GM12878 (cell line): ENCODE measurements around the gene C11orf97. TPM values are rescaled to one million over a fixed set of nuclear protein-coding genes. Genes with fewer than 3 reads are reported as not detected.

Experiments
- ATAC-seq: fragments of 200-7000 bp; cut with Tn5 transposase; 3 replicates; pipeline ENCODE4 v1.9.1; 2020; ENCODE audit warnings: mild to moderate bottlenecking, moderate library complexity
- BruUV-seq: library from RNA; stranded (reverse); fragments of 400-500 nt; replicated peaks from 2 replicates; lab custom pipeline; 2021; lab: Mats Ljungman, UMichigan
- CTCF ChIA-PET: fragments of 300-600 bp; sonication (Branson Sonifier 250); formaldehyde crosslinking; extraction: SDS; loops from one replicate; lab custom pipeline; 2021; ENCODE audit warnings: inconsistent platforms; lab: Yijun Ruan, JAX
- POLR2A ChIA-PET: fragments of 350-600 bp; formaldehyde crosslinking; extraction: SDS; loops from one replicate; lab custom pipeline; 2021; ENCODE audit warnings: inconsistent platforms; lab: Charles Lee
- RAD21 ChIA-PET: fragments of 300-600 bp; sonication (Branson Sonifier 250); formaldehyde crosslinking; loops from one replicate; lab custom pipeline; 2023; ENCODE audit warnings: antibody characterized with exemption; ENCODE audit not compliant: unreplicated experiment; lab: Charles Lee
- SMC1A ChIA-PET: fragments of 300-600 bp; sonication (Branson Sonifier 250); formaldehyde crosslinking; loops from one replicate; lab custom pipeline; 2023; ENCODE audit not compliant: unreplicated experiment, uncharacterized antibody; lab: Charles Lee
- DNase-seq: peaks from one replicate; pipeline ENCODE4 v3.0.0-alpha.2; 2011; ENCODE audit warnings: low read depth, low spot score
- FAIRE-seq: peaks from 3 replicates; lab custom pipeline; 2011; peaks lifted over from hg19 to GRCh38; lab: Jason Lieb, UNC
- H2AFZ ChIP-seq: 2 replicates; pipeline ENCODE4 v1.6.0; 2011; ENCODE audit warnings: low read depth, low read length, control low read depth; ENCODE audit not compliant: control insufficient read depth
- H3K27ac ChIP-seq: 2 replicates; pipeline ENCODE4 v1.5.1; 2011; ENCODE audit warnings: control low read depth; ENCODE audit not compliant: control insufficient read depth, insufficient read depth
- H3K27me3 ChIP-seq, 2 experiments: replicated peaks in 1 of 2; 2 replicates each; pipeline versions ENCODE4 v1.6.0 to v1.6.1; 2011; ENCODE audit warnings: low read length in 1 of 2; ENCODE audit not compliant: control insufficient read depth in 2 of 2, insufficient read depth in 2 of 2
- H3K36me3 ChIP-seq, 2 experiments: 2 replicates each; pipeline ENCODE4 v1.5.1; 2011; ENCODE audit warnings: low read length in 1 of 2; ENCODE audit not compliant: control insufficient read depth in 2 of 2, insufficient read depth in 2 of 2
- H3K4me1 ChIP-seq: 2 replicates; pipeline ENCODE4 v1.6.1; 2011; ENCODE audit warnings: mild to moderate bottlenecking, low read length, moderate library complexity, mixed read lengths; ENCODE audit not compliant: control insufficient read depth, insufficient read depth
- H3K4me2 ChIP-seq: 2 replicates; pipeline ENCODE4 v1.6.0; 2011; ENCODE audit warnings: control low read depth; ENCODE audit not compliant: control insufficient read depth, insufficient read depth
- H3K4me3 ChIP-seq: fragments of 200-600 bp; sonication (generic); 2 replicates; pipeline ENCODE4 v1.5.1; 2016
- H3K79me2 ChIP-seq: 2 replicates; pipeline ENCODE4 v1.6.0; 2011; ENCODE audit warnings: low read length; ENCODE audit not compliant: control insufficient read depth, insufficient read depth
- H3K9ac ChIP-seq: 2 replicates; pipeline ENCODE4 v1.8.0; 2011; ENCODE audit warnings: low read length, control low read depth, mixed read lengths; ENCODE audit not compliant: control insufficient read depth, insufficient read depth
- H3K9me3 ChIP-seq: replicated peaks from 3 replicates; pipeline ENCODE4 v1.5.1; 2011; ENCODE audit warnings: mild to moderate bottlenecking, low read length; ENCODE audit not compliant: control insufficient read depth, insufficient read depth
- H4K20me1 ChIP-seq: 2 replicates; pipeline ENCODE4 v1.6.0; 2011; ENCODE audit not compliant: control insufficient read depth, insufficient read depth
- CHD2 ChIP-seq: IDR thresholded peaks from 2 replicates; pipeline ENCODE4 v1.6.1; 2011; ENCODE audit warnings: low read depth, low read length, improper control_type of control experiment, borderline replicate concordance
- EED ChIP-seq: sonication (generic); IDR thresholded peaks from 2 replicates; pipeline ENCODE4 v1.6.1; 2016; ENCODE audit warnings: antibody characterized with exemption, low read depth
- EP300 ChIP-seq, 2 experiments: fragments of 150-350 bp in 1 of 2; IDR thresholded peaks; 2 replicates each; pipeline ENCODE4 v1.6.1; 2011 to 2012; ENCODE audit warnings: low read depth in 2 of 2, low read length in 2 of 2, borderline replicate concordance in 1 of 2, improper control_type of control experiment in 1 of 2, inconsistent platforms in 1 of 2; ENCODE audit not compliant: control insufficient read depth in 1 of 2
- IRF3 ChIP-seq: fragments of 450-650 bp; IDR thresholded peaks from 2 replicates; pipeline ENCODE4 v1.6.1; 2014; ENCODE audit warnings: mild to moderate bottlenecking
- IRF4 ChIP-seq: IDR thresholded peaks from 2 replicates; pipeline ENCODE4 v1.6.1; 2011; ENCODE audit warnings: low read depth, low read length
- PAX8 ChIP-seq: fragments of 450-650 bp; IDR thresholded peaks from 2 replicates; pipeline ENCODE4 v1.6.1; 2017; ENCODE audit warnings: mild to moderate bottlenecking, moderate library complexity
- RUNX3 ChIP-seq: IDR thresholded peaks from 2 replicates; pipeline ENCODE4 v1.6.1; 2012; ENCODE audit warnings: low read length, inconsistent platforms
- SIN3A ChIP-seq: IDR thresholded peaks from 2 replicates; pipeline ENCODE4 v1.6.1; 2012; ENCODE audit warnings: low read depth, low read length, improper control_type of control experiment
- STAT1 ChIP-seq: fragments of 450-650 bp; conservative IDR thresholded peaks from 2 replicates; pipeline ENCODE4 v1.6.1; 2014; ENCODE audit warnings: antibody characterized with exemption, mild to moderate bottlenecking
- WGBS: methylation state at CpG from one replicate; pipeline ENCODE4 v1.1.6; 2016; ENCODE audit warnings: low lambda C conversion rate; ENCODE audit not compliant: insufficient replicate concordance, insufficient coverage; ENCODE audit errors: missing lambda C conversion rate; 5-methylcytosine and 5-hydroxymethylcytosine counted together
- in situ Hi-C: fragments of 300-500 bp; cut with MboI; formaldehyde crosslinking; loops from 9 replicates; pipeline ENCODE4 v1.14.3; 2018; ENCODE audit warnings: mixed read lengths
- intact Hi-C: fragments of 100-400 bp; cut with micrococcal nuclease; formaldehyde crosslinking; loops from one replicate; pipeline ENCODE4 v1.14.2; 2022; ENCODE audit not compliant: unreplicated experiment
- polyA plus RNA-seq, 11 experiments: library from polyadenylated mRNA; depleted of rRNA in 4 of 11; unstranded in 6 of 11; stranded (reverse) in 5 of 11; fragments of >200 nt; fragmentation: Nextera tagmentation in 4 of 11; fragmentation: Illumina TruSeq in 1 of 11; extraction: Ambion mirVana in 4 of 11; extraction: Trizol in 1 of 11; gene quantifications; 1 replicate in 1 of 11; 2 replicates in 10 of 11; pipeline versions ENCODE4 v1.2.1 to v1.2.3, GENCODE V29; 2011 to 2016; ENCODE audit warnings: inconsistent platforms in 2 of 11, missing spikeins in 2 of 11, low read depth in 1 of 11
- total RNA-seq, 4 experiments: library from RNA; depleted of rRNA in 3 of 4; stranded (reverse); fragments of >200 nt in 3 of 4; fragmentation: Illumina TruSeq in 1 of 4; extraction: Trizol in 1 of 4; gene quantifications; 2 replicates each; pipeline versions ENCODE4 v1.2.1 to v1.2.3, GENCODE V29; 2013 to 2021

Gene C11orf97
- total and polyA plus RNA-seq, 10 of the 15 experiments (the other 5 are each of a cell fraction or from before 2014, with no cell fraction given), result not detected

- Histone ChIP-seq H3K4me1 (peaks cover 19% of the 10 kb centered on the region), H3K27ac (peak overlapping the region; percentile 27; the same call in 1 of the 2 replicates), H3K4me2 (peak overlapping the region; percentile 34), H3K9ac (no peak overlapping the region; the same call in 1 of the 2 replicates), H3K9me3 (no peaks in the 10 kb centered on the region), H3K4me3 (0 out of 2 replicates have a peak overlapping the region, but pooled peaks have one; percentile 20), H2AFZ (peak overlapping the region; percentile 59), H3K27me3 (no peaks in the 10 kb centered on the region), H3K79me2 (no peaks in the 10 kb centered on the region; the same call in 1 of the 2 replicates), H4K20me1 (no peaks in the 10 kb centered on the region), H3K36me3 (peaks cover 0 to 3% of the 10 kb centered on the region in 2 experiments; a peak in 1 of 4 replicates)
- TF ChIP-seq IRF4 (no peak), RUNX3 (peak; percentile 37), IRF3 (no peak), EP300 (IDR thresholded peaks at IDR 0.05; ENCODE audit: borderline replicate concordance in 1 of 2, control insufficient read depth in 1 of 2, low read depth in 2 of 2, low read length in 2 of 2) (no peak), PAX8 (no peak), CHD2 (no peak), SIN3A (no peak), STAT1 (no peak), EED (peak; percentile 51)
- intact Hi-C loops (loop anchor here (10.0 kb wide), 1 partner anchor 943 kb away; no protein-coding TSS in a partner anchor), in situ Hi-C loops (no loop called here)
- WGBS, result 94% methylated on average over 2 of the region's 2 CpGs
- ChIA-PET RAD21 (interaction anchor here (0.9 kb wide), 1 partner anchor 15 kb away, joined by 4 read pairs; no protein-coding TSS in a partner anchor), SMC1A (interaction anchor here (1.1 to 1.5 kb wide), 3 partner anchors 8 to 294 kb away, joined by 3 to 4 read pairs (median 3); no protein-coding TSS in a partner anchor), CTCF (interaction anchor here (0.5 to 1.2 kb wide), 6 partner anchors 8 to 752 kb away, joined by 3 to 4 read pairs (median 3); no protein-coding TSS in a partner anchor), POLR2A (interaction anchor here (1.5 kb wide), 1 partner anchor 17 kb away, joined by 4 read pairs; no protein-coding TSS in a partner anchor)
- no peak for FAIRE-seq
- DNase-seq, result no peak
- no TSS peak for BruUV-seq
- no peak for ATAC-seq
Observed at GRCh38 chr11:94477624-94478023, 34.6 kb upstream of the C11orf97 start.
